ENCODE measurements around the gene NME4.
"Not testable (repeated sequence)": the region's sequence is repeated elsewhere in the genome, so short reads cannot be mapped to it uniquely, and the experiment has no call there.

DNA sequence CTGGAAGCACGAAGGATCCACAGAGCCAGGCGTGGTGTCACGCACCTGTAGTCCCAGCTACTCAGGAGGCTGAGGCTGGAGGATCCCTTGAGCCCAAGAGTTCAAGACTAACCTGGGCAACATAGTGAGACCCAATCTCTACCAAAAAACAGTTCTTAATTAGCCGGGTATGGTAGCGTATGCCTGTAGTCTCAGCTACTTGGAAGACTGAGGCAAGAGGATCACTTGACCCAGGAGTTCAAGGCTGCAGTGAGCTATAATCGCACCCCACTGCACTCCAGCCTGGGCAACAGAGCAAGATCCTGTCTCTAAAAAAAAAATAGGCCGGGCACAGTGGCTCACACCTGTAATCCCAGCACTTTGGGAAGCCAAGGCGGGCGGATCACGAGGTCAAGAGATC, 48.5 kb upstream of the NME4 start:
- TF ChIP-seq, protein P1, sequence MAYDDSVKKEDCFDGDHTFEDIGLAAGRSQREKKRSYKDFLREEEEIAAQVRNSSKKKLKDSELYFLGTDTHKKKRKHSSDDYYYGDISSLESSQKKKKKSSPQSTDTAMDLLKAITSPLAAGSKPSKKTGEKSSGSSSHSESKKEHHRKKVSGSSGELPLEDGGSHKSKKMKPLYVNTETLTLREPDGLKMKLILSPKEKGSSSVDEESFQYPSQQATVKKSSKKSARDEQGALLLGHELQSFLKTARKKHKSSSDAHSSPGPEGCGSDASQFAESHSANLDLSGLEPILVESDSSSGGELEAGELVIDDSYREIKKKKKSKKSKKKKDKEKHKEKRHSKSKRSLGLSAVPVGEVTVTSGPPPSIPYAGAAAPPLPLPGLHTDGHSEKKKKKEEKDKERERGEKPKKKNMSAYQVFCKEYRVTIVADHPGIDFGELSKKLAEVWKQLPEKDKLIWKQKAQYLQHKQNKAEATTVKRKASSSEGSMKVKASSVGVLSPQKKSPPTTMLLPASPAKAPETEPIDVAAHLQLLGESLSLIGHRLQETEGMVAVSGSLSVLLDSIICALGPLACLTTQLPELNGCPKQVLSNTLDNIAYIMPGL (CRISPR knock-in tag; IDR thresholded peaks at IDR 0.05; ENCODE audit: borderline replicate concordance): not testable (repeated sequence)
- TF ChIP-seq, protein P2, sequence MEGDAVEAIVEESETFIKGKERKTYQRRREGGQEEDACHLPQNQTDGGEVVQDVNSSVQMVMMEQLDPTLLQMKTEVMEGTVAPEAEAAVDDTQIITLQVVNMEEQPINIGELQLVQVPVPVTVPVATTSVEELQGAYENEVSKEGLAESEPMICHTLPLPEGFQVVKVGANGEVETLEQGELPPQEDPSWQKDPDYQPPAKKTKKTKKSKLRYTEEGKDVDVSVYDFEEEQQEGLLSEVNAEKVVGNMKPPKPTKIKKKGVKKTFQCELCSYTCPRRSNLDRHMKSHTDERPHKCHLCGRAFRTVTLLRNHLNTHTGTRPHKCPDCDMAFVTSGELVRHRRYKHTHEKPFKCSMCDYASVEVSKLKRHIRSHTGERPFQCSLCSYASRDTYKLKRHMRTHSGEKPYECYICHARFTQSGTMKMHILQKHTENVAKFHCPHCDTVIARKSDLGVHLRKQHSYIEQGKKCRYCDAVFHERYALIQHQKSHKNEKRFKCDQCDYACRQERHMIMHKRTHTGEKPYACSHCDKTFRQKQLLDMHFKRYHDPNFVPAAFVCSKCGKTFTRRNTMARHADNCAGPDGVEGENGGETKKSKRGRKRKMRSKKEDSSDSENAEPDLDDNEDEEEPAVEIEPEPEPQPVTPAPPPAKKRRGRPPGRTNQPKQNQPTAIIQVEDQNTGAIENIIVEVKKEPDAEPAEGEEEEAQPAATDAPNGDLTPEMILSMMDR (IDR thresholded peaks at IDR 0.05): not testable (repeated sequence)
- not testable (repeated sequence) for TF ChIP-seq CEBPB (IDR thresholded peaks at IDR 0.05); PHF8 (IDR thresholded peaks at IDR 0.05; ENCODE audit: borderline replicate concordance, low read depth); SREBF2 (IDR thresholded peaks at IDR 0.05); EP300 (IDR thresholded peaks at IDR 0.05)
